COLO668 (cell line): ENCODE measurements around the gene NEDD4.
"Not testable (repeated sequence)": the region's sequence is repeated elsewhere in the genome, so short reads cannot be mapped to it uniquely, and the experiment has no call there.

ENCODE experiments used
- DNase-seq: peaks from one replicate; lab custom pipeline; 2025; ENCODE audit not compliant: unreplicated experiment; lab: John Stamatoyannopoulos, UW

NEDD4 gene

DNA sequence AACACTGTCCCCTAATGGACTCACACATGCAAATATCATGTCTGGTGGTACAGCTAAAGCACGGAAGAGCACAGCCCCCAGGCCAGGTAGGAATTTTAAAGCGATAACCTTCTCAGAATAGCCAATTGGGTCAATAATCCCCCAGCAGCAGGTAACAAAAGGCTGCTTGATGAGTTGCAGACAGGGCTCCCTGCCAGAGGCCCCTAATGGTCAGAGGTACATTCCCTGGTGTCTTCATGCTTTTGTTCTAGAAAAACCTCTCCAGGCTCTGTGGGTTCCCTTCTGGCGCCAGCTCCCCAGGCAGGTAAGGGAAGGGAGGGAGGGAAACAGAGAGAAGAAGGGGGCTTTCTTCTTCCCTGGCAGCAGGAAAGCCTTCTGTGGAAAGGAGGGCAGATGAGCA is 207.1 kb downstream of the NEDD4 start:
- DNase-seq, result no peak

DNA sequence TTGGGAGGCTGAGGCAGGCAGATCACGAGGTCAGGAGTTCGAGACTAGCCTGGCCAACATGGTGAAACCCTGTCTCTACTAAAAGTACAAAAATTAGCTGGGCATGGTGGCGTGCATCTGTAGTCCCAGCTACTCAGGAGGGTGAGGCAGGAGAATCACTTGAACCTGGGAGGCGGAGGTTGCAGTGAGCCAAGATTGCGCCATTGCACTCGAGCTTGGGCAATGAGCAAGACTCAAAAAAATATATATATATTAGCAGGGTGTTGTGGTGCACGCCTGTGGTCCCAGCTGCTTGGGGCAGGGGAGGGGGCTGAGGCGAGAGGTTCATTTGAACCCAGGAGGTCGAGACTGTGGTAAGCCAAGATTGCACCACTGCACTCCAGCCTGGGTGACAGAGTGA is 207.8 kb downstream of the NEDD4 start:
- not testable (repeated sequence) for DNase-seq

GRCh38 chr15:55784286-55784685 is 209.1 kb downstream of the NEDD4 start:
- no peak for DNase-seq

- no peak for DNase-seq
Measured at GRCh38 chr15:55782901-55783300, 210.5 kb downstream of the NEDD4 start.

DNA sequence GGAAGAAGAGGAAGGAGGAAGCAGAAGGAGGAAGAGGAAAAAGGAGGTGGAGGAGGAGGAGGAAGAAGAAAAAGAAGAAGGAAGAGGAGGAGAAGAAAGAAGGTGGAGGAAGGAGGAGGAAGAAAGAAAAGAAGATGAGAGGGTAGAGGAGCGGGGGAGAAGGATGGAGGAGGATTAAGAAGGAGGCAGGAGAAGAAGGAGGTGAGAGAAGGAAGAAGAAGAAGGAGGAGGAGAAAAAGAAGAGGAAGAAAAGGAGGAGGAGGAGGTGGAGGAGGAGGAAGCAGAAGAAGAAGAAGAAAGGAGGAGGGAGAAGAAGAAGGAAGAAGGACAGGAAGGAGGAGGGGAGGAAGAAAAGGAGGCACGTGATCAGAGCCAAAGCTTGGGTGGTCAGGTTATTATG is 213.1 kb downstream of the NEDD4 start:
- no peak for DNase-seq

GRCh38 chr15:55778932-55779331 is 214.5 kb downstream of the NEDD4 start:
- DNase-seq, result no peak
